ENCODE data around the gene PTPN14.

GRCh38 chr1:214518361-214518760 is 33.0 kb downstream of the PTPN14 start:
- TF ChIP-seq CTCF (IDR thresholded peaks at IDR 0.05), result no peak
- no peak for TF ChIP-seq ZFX (IDR thresholded peaks at IDR 0.05; ENCODE audit: borderline replicate concordance)

All from 22Rv1 (cell line).